Body of pancreas (tissue), 4 donors: ENCODE data around the gene SRM.

ENCODE experiments used
- CTCF ChIP-seq, 7 experiments: fragments of 450-650 bp in 4 of 7; fragments of 200-600 bp in 3 of 7; sonication (generic) in 3 of 7; IDR thresholded peaks; one replicate each; pipeline ENCODE4 v1.5.1; 2016 to 2019; ENCODE audit warnings: antibody characterized with exemption in 7 of 7
- POLR2A ChIP-seq, 3 donors: fragments of 450-650 bp; IDR thresholded peaks; one replicate each; pipeline ENCODE4 v1.6.1; 2016; ENCODE audit warnings: antibody characterized with exemption in 3 of 3, mild to moderate bottlenecking in 2 of 3

GRCh38 chr1:11056504-11056903 is 3.3 kb downstream of the SRM start:
- TF ChIP-seq CTCF (IDR thresholded peaks at IDR 0.05): no peak
- TF ChIP-seq POLR2A (IDR thresholded peaks at IDR 0.05): no peak
